ENCODE measurements around the gene ATP2A3.

ATP2A3 gene

DNA sequence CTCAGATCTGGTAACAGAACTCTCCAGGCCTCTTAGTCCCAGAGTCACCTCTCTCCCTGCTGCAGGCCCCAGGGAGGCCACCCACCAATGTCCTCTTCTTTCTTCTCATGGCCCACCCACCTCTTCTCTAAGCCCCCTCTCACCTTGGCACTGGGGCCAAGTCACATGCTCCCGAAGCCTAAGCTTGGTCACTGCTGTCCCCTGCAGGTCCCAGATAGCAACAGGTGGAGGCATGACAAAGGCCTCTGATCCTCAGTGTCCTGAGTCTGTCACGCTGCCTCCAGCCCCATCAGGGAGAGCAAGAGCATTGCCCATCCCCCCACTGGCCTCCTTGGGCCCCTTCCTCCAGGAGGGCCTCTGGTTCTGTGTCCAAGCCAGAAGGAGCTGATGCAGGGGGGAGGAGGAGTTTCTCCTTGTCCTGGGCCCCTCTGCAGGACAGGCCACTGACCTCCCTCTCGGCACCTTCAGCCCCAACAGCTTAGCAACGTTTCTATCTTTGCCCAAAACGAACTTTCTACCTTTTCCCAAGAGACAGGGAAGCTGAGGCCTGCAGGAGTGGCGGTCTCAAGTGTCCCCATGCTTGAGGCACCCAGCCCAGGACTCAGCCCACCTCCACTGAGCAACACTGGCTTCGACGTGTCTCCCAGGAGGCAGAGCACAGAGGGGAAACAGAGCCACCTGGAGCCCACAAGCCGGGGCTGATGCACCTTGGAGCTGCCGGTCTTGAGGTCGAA is 56.6 kb downstream of the ATP2A3 start:
- no peak for DNase-seq

- DNase-seq = no peak
Observed at GRCh38 chr17:3906881-3907280, 57.4 kb downstream of the ATP2A3 start.

DNA sequence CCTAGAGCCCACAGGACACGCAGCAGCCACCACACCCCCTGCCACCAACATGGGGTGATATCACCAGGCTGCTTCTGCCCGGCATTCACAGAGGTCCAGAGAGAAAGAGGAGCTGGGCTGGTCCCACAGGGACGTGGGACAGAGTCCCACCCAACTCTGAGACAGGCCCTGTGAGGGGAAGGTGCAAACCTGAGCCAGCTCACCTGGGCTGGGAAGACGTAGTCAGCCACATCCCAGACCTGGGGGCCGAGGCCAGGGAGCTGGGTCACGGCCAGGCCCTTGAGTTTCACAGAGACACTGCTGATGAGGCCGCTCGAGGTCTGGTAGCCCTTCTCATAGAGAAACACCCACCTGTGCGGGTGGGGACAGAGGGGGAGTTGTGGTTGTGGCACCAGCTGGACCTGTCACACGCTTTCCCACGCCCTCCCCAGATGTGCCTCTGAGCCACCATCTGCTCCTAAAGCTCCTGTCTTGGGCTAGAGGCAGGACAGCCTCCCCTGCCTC is 59.2 kb downstream of the ATP2A3 start:
- DNase-seq = no peak

DNA sequence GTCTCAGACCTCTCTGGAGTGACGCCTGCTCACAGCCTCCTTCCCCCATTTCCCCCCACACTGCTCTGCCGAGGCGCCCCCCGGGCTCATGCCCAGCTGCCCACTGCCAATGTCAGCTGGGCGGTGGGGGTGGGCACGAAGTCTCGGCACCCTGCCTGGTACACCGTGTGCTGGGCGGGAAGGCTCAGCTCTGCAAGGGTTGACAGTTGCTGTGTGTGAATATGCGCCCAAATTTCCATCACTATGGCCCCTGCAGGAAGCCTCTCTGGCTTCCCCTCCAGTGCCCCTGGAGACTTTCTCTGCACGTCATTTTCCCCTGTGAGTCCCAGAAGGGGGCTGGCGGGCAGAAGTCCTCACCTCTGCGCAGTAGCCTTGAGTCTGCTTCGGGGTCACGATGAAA is 59.7 kb downstream of the ATP2A3 start:
- DNase-seq = no peak

- no peak for DNase-seq
Observed at GRCh38 chr17:3903881-3904290, 60.4 kb downstream of the ATP2A3 start.

DNA sequence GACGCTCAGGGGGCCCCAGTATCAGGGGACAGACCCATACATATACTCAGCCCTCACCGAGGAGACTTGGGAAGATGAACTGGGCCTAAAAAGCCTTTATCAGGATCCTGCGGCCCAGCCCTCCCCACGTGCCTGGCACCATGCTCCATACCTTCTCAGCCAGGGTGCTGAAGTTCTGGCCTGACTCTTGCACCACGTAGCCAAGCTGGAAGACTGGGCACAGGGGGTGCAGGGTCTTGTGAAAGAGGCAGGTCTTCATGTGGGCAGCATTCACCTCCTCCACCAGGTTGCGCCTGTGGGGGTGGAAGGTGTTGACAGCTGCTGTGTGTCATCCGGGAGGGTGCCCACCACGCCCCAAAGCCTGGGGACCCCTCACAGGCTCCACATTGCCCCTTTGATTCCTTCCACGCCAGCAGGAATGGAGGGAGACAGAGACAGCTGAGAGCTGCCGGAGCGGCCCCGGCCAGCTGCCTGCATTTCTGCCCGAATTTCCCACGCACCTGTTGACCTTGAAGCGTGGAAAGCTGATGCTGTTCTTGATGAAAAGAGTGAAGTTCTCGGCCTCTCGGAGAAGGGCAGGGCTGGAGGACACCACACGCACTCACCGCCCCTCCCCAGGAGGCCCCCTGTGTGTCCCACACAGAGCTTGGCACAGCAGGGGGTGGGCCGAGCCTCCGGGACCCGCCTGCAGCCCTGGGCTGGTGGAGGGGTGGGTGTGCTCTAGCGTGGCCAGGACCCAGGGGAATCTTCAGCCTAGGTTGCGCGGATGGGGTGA is 61.0 kb downstream of the ATP2A3 start:
- no peak for DNase-seq

DNA sequence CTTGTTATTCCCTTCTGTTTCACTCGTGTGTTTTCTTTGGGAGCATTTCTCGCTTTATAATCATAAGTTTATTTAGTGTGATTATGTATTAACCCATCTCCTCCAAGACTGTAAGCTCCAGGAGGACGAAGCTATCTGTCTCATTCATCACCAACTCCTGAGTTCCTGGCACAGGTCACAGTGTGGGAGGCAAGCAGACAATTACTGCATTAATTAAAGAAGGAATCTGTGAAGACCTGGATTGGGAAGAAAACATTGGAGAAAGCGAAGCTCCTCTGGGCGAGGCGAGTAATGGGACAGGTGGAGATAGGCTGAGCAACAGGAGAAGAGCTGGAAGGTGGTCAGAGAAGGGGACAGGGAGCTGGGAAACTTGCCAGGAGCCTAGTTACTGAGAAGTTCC is 63.6 kb downstream of the ATP2A3 start:
- DNase-seq = no peak

DNA sequence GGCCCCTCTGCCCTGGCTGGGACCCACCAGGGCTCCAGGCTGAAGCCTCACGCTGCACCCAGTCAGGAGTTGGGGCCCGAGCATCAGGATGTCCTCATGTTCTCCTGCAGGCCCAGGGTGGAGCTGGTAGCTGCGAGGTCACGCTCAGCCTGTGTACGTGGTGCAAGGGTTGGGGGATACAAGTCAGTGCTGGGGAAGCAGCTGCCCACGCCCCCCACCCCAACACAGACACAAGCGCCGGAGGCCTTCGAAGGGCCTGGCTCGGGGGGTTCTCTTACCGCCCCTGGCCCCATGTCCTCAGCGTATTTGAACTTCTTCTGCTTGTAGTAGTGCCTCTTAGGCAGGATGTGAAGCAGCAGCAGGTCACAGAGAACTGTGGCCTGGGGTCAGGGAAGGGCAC is 66.5 kb downstream of the ATP2A3 start:
- DNase-seq = no peak

- no peak for DNase-seq
Observed at GRCh38 chr17:3896968-3897235, 67.3 kb downstream of the ATP2A3 start.

GRCh38 chr17:3896108-3896967 is 67.9 kb downstream of the ATP2A3 start:
- no peak for DNase-seq

DNA sequence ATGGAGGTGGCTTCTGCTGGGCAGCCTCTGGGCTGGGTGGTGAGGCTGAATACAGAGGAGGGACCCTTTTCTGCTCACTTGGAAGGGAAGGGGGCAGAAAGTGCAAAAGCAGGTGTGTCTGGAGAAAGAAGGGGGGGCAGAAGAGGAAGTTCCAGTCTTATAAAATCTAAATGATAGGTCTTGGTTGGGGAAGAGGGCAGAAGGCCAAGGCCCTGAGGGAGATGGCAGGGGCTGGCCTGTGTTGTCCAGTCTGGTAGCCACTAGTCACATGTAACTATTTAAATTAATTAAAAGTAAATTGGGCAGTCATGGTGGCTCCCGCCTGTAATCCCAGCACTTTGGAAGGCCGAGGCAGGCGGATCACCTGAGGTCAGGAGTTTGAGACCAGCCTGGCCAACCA is 68.9 kb downstream of the ATP2A3 start:
- DNase-seq = no peak

DNA sequence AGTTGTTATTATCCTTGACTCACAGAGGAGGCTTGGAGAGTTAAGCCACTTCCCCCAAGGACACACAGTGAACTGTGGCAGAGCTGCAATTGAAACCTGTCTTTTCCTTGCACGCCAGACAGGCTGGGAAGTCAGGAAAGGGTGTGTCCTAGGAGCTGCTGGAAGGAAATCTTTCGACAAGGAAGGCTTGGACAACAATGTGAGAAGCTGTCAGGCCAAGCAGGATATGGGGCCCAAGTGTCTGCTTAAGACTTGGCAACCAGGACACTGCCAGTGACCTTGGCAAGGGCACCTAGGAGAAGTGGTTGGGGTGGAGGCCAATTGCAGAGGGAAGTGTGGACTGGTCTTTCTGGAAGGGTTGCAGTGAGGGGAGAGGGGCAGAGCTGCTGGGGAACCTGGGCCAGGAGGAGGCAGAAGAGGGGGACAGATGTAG is 69.3 kb downstream of the ATP2A3 start:
- peak; percentile 61 for DNase-seq

GRCh38 chr17:3894188-3894587 is 70.0 kb downstream of the ATP2A3 start:
- DNase-seq = no peak

DNA sequence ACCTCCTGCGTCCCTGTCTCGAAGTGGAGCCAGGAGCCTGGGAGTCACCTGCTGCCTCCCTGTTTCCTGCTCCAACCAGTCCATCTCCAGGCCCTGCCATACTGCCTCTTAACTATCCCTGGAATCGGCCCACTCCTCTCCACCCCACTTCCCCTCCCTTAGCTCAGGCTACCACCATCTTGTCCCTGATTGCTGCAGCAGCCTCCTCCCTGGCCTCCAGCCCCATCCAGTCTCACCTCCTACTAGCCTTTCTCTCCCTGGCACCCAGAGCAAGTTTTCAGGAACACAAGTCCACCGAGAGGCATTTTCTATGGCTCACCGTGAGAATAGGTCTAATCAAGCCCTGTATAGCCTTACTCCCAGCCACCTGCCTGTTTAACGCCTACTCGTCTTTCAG is 70.5 kb downstream of the ATP2A3 start:
- no peak for DNase-seq

- DNase-seq = peak; percentile 92
Observed at GRCh38 chr17:3893003-3893719, 71.1 kb downstream of the ATP2A3 start, which contains the start of gene CAMKK1. TSS of gene CAMKK1 (minus strand) at chr17:3893053. CDS start at chr17:3885687, 7,366 bp downstream.

- peak; percentile 86 for DNase-seq
Observed at GRCh38 chr17:3892095-3892998, 71.9 kb downstream of the ATP2A3 start.

DNA sequence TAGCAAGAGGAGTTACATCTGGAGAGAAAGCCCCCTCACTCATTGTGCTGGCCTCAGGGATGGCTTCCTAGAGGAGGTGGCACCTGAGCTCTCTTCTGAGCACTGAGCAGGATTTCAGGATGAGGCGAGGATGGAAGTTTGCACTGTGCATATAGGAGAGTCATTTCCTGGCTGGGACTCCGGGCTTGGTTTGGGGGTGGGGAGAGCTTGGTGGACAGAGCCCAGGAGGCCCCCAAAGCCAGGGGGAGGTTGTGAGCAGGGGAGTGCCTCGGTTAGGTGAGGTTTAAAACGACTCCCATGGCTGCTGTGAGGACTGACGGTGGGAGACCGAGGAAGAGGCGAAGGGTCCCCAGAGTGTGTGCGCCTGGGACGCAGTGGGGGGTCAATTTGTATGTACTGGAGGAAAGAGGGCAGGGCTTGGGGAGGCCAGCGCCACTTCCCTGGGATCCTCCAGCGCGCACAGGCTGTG is 72.6 kb downstream of the ATP2A3 start:
- DNase-seq = no peak

DNA sequence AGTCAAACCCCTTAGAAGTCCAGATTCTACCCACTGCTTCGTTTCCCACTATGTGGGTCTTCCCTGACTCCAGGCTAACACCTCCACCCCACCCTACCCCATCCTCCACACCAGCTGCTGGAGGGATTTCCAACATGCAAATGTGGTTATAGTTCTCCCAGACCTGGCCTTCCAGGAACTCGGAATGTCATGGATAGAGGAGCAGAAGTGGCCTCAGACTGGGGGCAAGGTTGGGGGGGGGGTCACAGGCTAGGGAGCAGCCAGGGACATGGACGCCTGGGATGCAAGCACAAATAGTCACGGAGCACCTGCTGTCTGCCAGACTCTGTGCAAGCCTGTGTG is 73.4 kb downstream of the ATP2A3 start:
- DNase-seq = no peak

DNA sequence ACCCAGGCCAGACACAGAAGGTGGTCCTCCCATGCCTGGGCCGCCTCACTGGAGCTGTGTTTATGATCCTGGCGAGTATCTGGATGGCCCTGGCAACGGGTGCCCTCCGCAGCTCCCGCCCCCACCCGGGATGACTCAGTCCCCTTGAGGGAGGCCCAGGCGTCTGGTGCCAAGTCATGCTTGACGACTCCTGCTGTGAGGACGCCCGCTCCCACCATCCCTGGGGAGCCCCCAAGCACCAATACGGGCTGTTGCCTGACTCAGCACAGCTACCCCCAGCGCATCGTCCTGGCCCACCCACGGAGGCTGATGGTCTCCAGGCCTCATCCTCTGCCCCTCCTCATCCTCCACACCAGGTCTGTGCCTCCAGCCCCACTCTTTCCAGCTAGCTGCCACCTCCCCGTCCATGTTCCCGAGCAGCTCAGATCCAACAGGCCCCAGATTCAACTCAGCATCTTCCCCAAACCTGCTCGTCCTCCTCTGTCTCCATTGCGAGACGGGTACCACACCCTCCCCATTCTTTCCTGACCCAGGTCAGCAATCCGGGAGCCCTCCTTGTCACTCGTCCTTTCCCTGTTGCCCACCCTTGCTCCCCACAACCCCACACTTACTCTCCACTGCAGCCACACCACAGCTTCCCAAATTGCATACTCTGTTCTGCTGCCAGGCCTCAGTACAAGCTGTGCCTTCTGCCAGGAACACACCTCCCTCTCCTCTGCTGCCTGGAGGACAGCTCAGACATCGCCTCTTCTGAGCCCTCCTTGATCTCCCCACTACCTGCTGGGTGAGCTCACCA is 74.0 kb downstream of the ATP2A3 start:
- DNase-seq = peak; percentile 62

- no peak for DNase-seq
Observed at GRCh38 chr17:3889325-3890012, 74.8 kb downstream of the ATP2A3 start.

Data from inflammatory macrophage treated with lipopolysaccharide for 4 hours (primary cell).